CD4-positive, alpha-beta memory T cell (primary cell): Measurements from ENCODE around the gene INHA. TPM values are rescaled to one million over a fixed set of nuclear protein-coding genes. Genes with fewer than 3 reads are reported as not detected.

Experiments used
- CTCF ChIA-PET: fragments of 350-600 bp; sonication (Branson Sonifier 250); formaldehyde crosslinking; loops from one replicate; lab custom pipeline; 2021; ENCODE audit warnings: inconsistent platforms; ENCODE audit not compliant: partially characterized antibody; lab: Charles Lee
- POLR2A ChIA-PET: fragments of 350-600 bp; sonication (Branson Sonifier 250); formaldehyde crosslinking; loops from one replicate; lab custom pipeline; 2021; ENCODE audit not compliant: partially characterized antibody; lab: Charles Lee
- DNase-seq, 5 donors: peaks; one replicate each; pipeline versions ENCODE4 v3.0.0 to v3.0.0-alpha.2; 2020 to 2022; ENCODE audit warnings: mixed read lengths in 1 of 5
- H3K27ac ChIP-seq: one replicate; pipeline ENCODE4 v1.7.0; 2013; ENCODE audit warnings: low read depth, low read length
- H3K27me3 ChIP-seq: 2 replicates; pipeline ENCODE4 v1.7.0; 2013; ENCODE audit warnings: mild to moderate bottlenecking, low read length, moderate library complexity; ENCODE audit not compliant: insufficient read depth
- H3K36me3 ChIP-seq: 2 replicates; pipeline ENCODE4 v1.7.0; 2013; ENCODE audit warnings: mild to moderate bottlenecking, low read length, moderate library complexity; ENCODE audit not compliant: insufficient read depth
- H3K4me1 ChIP-seq: 2 replicates; pipeline ENCODE4 v1.7.0; 2013; ENCODE audit warnings: mild to moderate bottlenecking, low read length, moderate library complexity; ENCODE audit not compliant: insufficient read depth
- H3K4me3 ChIP-seq, 2 donors: one replicate each; pipeline ENCODE4 v1.7.0; 2013; ENCODE audit warnings: low read length in 2 of 2, mild to moderate bottlenecking in 1 of 2
- H3K9me3 ChIP-seq, 2 donors: one replicate each; pipeline ENCODE4 v1.7.0; 2013; ENCODE audit warnings: low read length in 2 of 2, control low read depth in 1 of 2; ENCODE audit not compliant: control insufficient read depth in 1 of 2
- H3K27ac Mint-ChIP-seq, 7 donors: one replicate each; pipeline ENCODE4 v1.8.0; 2020 to 2021; ENCODE audit warnings: mixed read lengths in 7 of 7, mild to moderate bottlenecking in 6 of 7, inconsistent platforms in 3 of 7, moderate library complexity in 3 of 7
- H3K27me3 Mint-ChIP-seq, 2 donors: one replicate each; pipeline ENCODE4 v1.8.0; 2020 to 2021; ENCODE audit warnings: mixed read lengths in 2 of 2
- H3K36me3 Mint-ChIP-seq, 2 donors: one replicate each; pipeline ENCODE4 v1.8.0; 2020 to 2021; ENCODE audit warnings: mixed read lengths in 2 of 2, inconsistent platforms in 1 of 2, mild to moderate bottlenecking in 1 of 2
- H3K4me1 Mint-ChIP-seq, 4 donors: one replicate each; pipeline ENCODE4 v1.8.0; 2020 to 2021; ENCODE audit warnings: mixed read lengths in 4 of 4, mild to moderate bottlenecking in 1 of 4
- H3K4me3 Mint-ChIP-seq, 8 donors: one replicate each; pipeline ENCODE4 v1.8.0; 2020 to 2021; ENCODE audit warnings: mixed read lengths in 8 of 8, mild to moderate bottlenecking in 7 of 8, moderate library complexity in 6 of 8, inconsistent platforms in 3 of 8
- H3K9me3 Mint-ChIP-seq, 8 donors: one replicate each; pipeline ENCODE4 v1.8.0; 2020 to 2021; ENCODE audit warnings: mixed read lengths in 8 of 8, mild to moderate bottlenecking in 5 of 8, inconsistent platforms in 3 of 8, moderate library complexity in 1 of 8
- intact Hi-C: fragments of 100-400 bp; cut with micrococcal nuclease; formaldehyde crosslinking; loops from one replicate; pipeline ENCODE4 v1.15.1; 2023
- polyA plus RNA-seq, 2 donors: library from polyadenylated mRNA; unstranded; fragments of 300-500 nt; fragmentation: Illumina TruSeq; gene quantifications; one replicate each; pipeline ENCODE4 v1.2.3, GENCODE V29; 2021
- total RNA-seq, 2 experiments: library from RNA; stranded (reverse); gene quantifications; one replicate each; pipeline ENCODE4 v1.2.3, GENCODE V29; 2021

INHA gene
- total and polyA plus RNA-seq, 4 experiments from 2014 or later = not detected

GRCh38 chr2:219574484-219575311 is 2.6 kb downstream of the INHA start:
- intact Hi-C loops = no loop called here
- Histone ChIP-seq H3K4me1 (peaks cover 3% of the 10 kb centered on the region), H3K9me3 (no peaks in the 10 kb centered on the region), H3K36me3 (no peaks in the 10 kb centered on the region), H3K27me3 (peaks cover 15% of the 10 kb centered on the region), H3K4me3 (no peak overlapping the region), H3K27ac (no peak overlapping the region)
- Mint-ChIP-seq H3K9me3 (no peaks in the 10 kb centered on the region), H3K27ac (no peak overlapping the region), H3K27me3 (peaks cover 23 to 35% of the 10 kb centered on the region in 2 donors), H3K4me1 (peaks cover 0 to 3% (median 0%) of the 10 kb centered on the region in 4 donors), H3K36me3 (no peaks in the 10 kb centered on the region), H3K4me3 (peak overlapping the region in 1 of 8 donors; percentile 42)
- POLR2A ChIA-PET = no interaction called here
- no peak for DNase-seq
- CTCF ChIA-PET = interaction anchor here (3.9 kb wide), 1 partner anchor 14 kb away, joined by 19 read pairs; no protein-coding TSS in a partner anchor

DNA sequence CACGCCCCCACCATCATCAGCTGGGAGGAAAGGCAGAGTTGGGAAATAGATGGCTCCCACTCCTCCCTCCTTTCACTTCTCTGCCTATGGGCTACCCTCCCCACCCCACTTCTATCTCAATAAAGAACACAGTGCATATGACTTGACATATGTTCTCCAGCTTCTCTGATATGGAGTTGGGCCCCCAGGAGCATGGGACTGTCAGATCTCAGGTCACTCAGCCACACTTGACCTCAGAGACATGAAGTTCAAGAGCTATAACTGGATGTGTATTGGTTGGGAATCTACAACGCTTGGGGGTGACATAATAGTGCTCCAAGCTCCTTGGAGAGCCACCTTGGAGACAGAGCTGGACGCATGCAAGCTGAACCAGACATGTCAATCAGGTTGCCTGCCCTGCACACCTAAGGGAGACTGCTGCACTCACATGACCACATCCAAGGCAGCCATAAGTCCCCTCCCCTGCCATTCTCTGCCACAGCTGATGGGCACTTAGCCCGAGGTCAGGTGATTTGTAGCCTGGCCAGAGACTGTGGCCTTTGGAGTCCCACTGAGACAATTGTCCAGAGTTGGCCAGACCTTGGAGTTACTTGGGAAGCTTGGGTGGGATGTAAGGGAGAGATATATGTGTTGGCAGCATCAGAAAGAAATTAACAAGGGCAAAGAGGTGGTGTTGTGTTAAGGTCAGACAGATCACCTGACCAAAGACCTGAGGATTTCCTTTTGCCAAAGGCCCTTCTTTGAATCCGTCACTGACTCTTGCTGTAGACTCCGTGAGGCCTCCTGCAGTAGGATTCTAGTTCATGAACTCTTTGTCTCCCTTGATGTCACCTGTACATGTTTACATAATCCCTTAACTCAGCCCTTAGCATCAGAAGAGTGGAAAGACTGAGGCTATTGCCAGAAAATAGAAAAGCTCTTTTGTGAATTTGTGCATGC is 3.7 kb downstream of the INHA start:
- H3K4me3 Mint-ChIP-seq = no peak overlapping the region
- no peaks in the 10 kb centered on the region for H3K9me3 Mint-ChIP-seq
- Histone ChIP-seq H3K4me1 (no peaks in the 10 kb centered on the region), H3K9me3 (no peaks in the 10 kb centered on the region), H3K27ac (no peak overlapping the region), H3K36me3 (no peaks in the 10 kb centered on the region), H3K4me3 (no peak overlapping the region), H3K27me3 (peaks cover 15% of the 10 kb centered on the region)
- no peak for DNase-seq
- intact Hi-C loops = no loop called here
- H3K4me1 Mint-ChIP-seq = peaks cover 0 to 3% (median 0%) of the 10 kb centered on the region in 4 donors
- ChIA-PET POLR2A (no interaction called here), CTCF (interaction anchor here (0.6 to 1.5 kb wide), 2 partner anchors 15 to 24 kb away, joined by 3 to 4 read pairs; no protein-coding TSS in a partner anchor)
- peak overlapping the region in 2 of 7 donors; percentile 3 to 49 for H3K27ac Mint-ChIP-seq
- no peaks in the 10 kb centered on the region for H3K36me3 Mint-ChIP-seq
- H3K27me3 Mint-ChIP-seq = peaks cover 22 to 33% of the 10 kb centered on the region in 2 donors

DNA sequence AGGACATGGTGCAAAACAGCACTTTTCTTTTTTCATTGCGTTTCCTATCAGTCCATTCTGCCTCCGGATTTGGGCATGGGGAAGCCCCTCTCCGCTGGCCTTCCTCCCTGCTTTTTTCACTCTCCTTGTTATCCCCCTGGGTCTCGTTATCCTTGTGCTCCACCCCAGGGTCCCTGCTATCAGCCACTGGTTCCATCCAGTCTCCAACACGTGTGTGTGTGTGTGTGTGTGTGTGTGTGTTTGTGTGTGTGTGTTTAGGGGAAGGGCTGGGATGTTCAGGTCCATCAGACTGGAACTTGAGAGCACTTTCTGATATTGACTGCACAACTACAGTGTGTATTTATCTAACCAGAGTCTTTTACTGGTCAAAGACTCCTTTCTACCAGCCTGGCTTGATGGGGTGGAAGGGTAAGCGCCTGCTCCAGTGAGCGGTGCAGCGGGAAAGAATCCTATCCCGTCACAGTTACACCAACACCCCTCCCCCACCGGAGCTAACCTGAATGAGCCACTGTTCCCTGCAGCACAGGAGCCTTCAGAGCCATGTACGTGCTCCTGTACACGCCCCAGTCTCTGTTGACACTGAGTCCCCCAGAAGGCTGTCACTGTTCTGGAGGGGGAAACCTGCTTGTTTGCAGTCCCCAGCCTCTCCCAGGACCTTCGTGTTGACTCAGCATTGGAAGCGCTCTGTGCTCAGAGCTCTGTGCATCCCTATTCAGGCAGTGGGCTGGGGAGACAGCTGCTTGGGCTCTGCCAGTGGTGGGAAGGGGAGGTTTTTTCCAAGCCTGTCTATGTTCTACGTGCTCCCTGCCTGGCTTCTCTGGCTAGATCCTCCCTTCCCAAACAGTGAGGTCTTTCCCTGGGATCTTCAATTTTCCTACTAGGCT is 4.6 kb downstream of the INHA start:
- no peak overlapping the region for H3K4me3 Mint-ChIP-seq
- H3K9me3 Mint-ChIP-seq = no peaks in the 10 kb centered on the region
- Histone ChIP-seq H3K9me3 (no peaks in the 10 kb centered on the region), H3K27ac (no peak overlapping the region), H3K27me3 (peaks cover 11% of the 10 kb centered on the region), H3K4me1 (no peaks in the 10 kb centered on the region), H3K36me3 (no peaks in the 10 kb centered on the region), H3K4me3 (no peak overlapping the region)
- CTCF ChIA-PET = interaction anchor here (1.5 kb wide), 1 partner anchor 16 kb away, joined by 4 read pairs; no protein-coding TSS in a partner anchor
- H3K36me3 Mint-ChIP-seq = no peaks in the 10 kb centered on the region
- H3K27me3 Mint-ChIP-seq = peaks cover 21 to 32% of the 10 kb centered on the region in 2 donors
- intact Hi-C loops = no loop called here
- no peak overlapping the region for H3K27ac Mint-ChIP-seq
- DNase-seq = no peak
- POLR2A ChIA-PET = no interaction called here
- peaks cover 0 to 2% (median 0%) of the 10 kb centered on the region in 4 donors for H3K4me1 Mint-ChIP-seq

DNA sequence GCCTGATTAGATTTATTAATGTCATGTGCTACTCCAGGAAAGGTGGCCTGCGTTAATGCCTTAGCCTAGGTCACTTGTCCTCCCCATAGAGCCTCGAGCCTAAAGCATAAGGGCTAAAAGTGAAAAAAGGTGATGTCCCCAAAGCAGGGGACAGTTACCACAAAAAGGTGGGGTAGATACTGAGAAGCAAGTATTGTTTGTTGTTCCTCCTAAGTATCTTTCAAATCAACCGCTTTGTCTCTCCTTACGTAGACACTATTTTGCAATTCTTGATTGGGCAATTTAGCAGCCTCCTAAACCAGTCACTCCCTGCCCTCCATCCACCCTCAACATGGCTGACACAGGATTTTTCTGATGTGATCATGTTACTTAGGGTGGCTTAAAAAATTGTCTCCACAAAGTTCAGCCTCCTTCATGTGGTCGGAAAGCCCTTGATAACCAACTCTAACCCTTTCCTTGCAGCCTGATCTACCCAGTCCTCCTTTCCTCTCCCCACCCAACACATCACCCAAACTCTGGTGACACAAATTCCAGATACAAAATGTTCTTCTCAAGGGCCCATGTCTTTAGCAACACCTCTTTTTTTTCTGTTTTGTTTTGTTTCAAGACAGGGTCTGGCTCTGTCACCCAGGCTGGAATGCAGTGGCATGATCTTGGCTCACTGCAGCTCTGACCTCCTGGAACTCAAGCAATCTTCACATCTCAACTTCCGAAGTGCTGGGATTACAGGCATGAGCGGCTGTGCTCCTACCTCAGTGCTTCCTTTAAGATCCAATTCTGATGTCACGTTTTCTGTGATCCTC is 6.9 kb downstream of the INHA start:
- CTCF ChIA-PET = interaction anchor here (1.2 kb wide), 1 partner anchor 17 kb away, joined by 4 read pairs; no protein-coding TSS in a partner anchor
- H3K4me1 Mint-ChIP-seq = no peaks in the 10 kb centered on the region
- no peak for DNase-seq
- no peak overlapping the region for H3K4me3 Mint-ChIP-seq
- intact Hi-C loops = no loop called here
- no peaks in the 10 kb centered on the region for H3K27me3 ChIP-seq
- H3K27ac ChIP-seq = no peak overlapping the region
- peaks cover 18 to 22% of the 10 kb centered on the region in 2 donors for H3K27me3 Mint-ChIP-seq
- no peaks in the 10 kb centered on the region for H3K9me3 Mint-ChIP-seq
- POLR2A ChIA-PET = no interaction called here
- no peak overlapping the region for H3K4me3 ChIP-seq
- no peaks in the 10 kb centered on the region for H3K4me1 ChIP-seq
- H3K36me3 Mint-ChIP-seq = no peaks in the 10 kb centered on the region
- H3K9me3 ChIP-seq = no peaks in the 10 kb centered on the region
- H3K36me3 ChIP-seq = no peaks in the 10 kb centered on the region
- no peak overlapping the region for H3K27ac Mint-ChIP-seq

DNA sequence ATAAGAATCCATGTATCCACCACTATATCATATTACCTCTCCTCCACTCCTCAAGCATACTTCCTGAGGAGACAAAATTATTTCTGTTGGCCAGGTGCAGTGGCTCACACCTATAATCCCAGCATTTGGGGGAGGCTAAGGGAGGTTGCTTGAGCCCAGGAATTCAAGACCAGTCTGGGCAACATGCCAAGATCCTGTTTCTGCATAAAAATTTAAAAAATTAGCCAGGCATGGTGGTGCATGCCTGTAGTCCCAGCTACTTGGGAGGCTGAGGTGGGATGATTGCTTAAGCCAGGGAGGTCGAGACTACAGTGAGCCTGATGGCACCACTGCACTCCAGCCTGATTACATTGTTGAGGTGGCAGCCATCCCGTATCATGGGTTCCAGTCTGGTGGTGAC is 9.2 kb downstream of the INHA start:
- H3K4me1 Mint-ChIP-seq = peaks cover 0 to 2% (median 0%) of the 10 kb centered on the region in 4 donors

GRCh38 chr2:219591091-219591490 is 19.0 kb downstream of the INHA start:
- intact Hi-C loops = no loop called here

More for the DNA sequence above, 9.2 kb downstream of the INHA start:
- no peaks in the 10 kb centered on the region for H3K27me3 ChIP-seq
- H3K36me3 ChIP-seq = no peaks in the 10 kb centered on the region
- ChIA-PET POLR2A (no interaction called here), CTCF (interaction anchor here (1.2 kb wide), 1 partner anchor 83 kb away, joined by 4 read pairs; the partner anchor contains the start of gene GMPPA)
- no peak overlapping the region for H3K4me3 ChIP-seq
- intact Hi-C loops = no loop called here
- Mint-ChIP-seq H3K27me3 (peaks cover 15 to 18% of the 10 kb centered on the region in 2 donors), H3K9me3 (no peaks in the 10 kb centered on the region), H3K27ac (no peak overlapping the region), H3K4me3 (no peak overlapping the region), H3K36me3 (no peaks in the 10 kb centered on the region)
- no peaks in the 10 kb centered on the region for H3K4me1 ChIP-seq
- no peak for DNase-seq
- H3K9me3 ChIP-seq = no peaks in the 10 kb centered on the region
- H3K27ac ChIP-seq = no peak overlapping the region

More at GRCh38 chr2:219591091-219591490, 19.0 kb downstream of the INHA start:
- Histone ChIP-seq H3K4me3 (no peak overlapping the region), H3K4me1 (no peaks in the 10 kb centered on the region), H3K36me3 (no peaks in the 10 kb centered on the region), H3K27me3 (no peaks in the 10 kb centered on the region), H3K9me3 (no peaks in the 10 kb centered on the region), H3K27ac (no peak overlapping the region)
- POLR2A ChIA-PET = no interaction called here
- CTCF ChIA-PET = no interaction called here
- DNase-seq = no peak
- Mint-ChIP-seq H3K27me3 (peaks cover 9 to 13% of the 10 kb centered on the region in 2 donors), H3K27ac (no peak overlapping the region), H3K9me3 (no peaks in the 10 kb centered on the region), H3K36me3 (no peaks in the 10 kb centered on the region), H3K4me3 (no peak overlapping the region), H3K4me1 (peaks cover 0 to 1% (median 0%) of the 10 kb centered on the region in 4 donors)
